Stimulated activated CD4-positive, alpha-beta T cell treated with anti-CD3 and anti-CD28 coated beads, Interleukin-2, amount 100 ng/mL, for 48 hours (primary cell): Measurements from ENCODE around the gene SMYD2.

ENCODE experiments used
- DNase-seq, 2 donors: peaks; one replicate each; pipeline ENCODE4 v3.0.0-alpha.2; 2020

The SMYD2 gene, protein sequence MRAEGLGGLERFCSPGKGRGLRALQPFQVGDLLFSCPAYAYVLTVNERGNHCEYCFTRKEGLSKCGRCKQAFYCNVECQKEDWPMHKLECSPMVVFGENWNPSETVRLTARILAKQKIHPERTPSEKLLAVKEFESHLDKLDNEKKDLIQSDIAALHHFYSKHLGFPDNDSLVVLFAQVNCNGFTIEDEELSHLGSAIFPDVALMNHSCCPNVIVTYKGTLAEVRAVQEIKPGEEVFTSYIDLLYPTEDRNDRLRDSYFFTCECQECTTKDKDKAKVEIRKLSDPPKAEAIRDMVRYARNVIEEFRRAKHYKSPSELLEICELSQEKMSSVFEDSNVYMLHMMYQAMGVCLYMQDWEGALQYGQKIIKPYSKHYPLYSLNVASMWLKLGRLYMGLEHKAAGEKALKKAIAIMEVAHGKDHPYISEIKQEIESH

DNA sequence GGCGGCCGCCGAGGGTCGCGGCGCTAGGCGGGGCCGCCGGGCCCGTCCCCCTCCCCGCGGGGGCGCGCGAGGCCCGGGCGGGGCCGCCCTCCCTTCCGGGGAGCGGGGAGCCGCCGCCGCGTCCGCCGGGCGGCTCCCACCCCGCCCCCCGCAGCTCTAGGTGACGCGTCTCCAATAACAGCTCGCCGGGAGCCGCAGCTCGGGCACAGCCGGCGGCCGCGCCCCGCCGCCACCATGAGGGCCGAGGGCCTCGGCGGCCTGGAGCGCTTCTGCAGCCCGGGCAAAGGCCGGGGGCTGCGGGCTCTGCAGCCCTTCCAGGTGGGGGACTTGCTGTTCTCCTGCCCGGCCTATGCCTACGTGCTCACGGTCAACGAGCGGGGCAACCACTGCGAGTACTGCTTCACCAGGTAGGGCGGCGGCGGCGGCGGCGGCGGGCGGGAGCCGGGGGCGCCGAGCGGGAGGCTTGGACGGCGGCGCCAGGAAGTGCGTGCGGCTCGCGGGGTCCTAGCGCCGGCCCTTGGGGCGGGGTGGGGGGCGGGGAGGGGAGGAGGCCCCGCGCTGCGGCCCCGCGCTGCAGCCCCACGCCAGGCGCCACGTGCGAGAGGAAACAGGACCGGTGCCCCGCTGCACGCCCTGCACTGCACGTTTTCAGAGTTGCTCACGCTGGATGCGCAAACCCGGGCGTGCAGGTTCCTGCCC, at the start of gene SMYD2:
Gene SMYD2, plus strand, starts transcription at position 139 of the 699 bp plus-strand sequence. Its CDS starts 96 bp downstream, at position 235.
- DNase-seq, result peak; percentile 52 to 56

DNA sequence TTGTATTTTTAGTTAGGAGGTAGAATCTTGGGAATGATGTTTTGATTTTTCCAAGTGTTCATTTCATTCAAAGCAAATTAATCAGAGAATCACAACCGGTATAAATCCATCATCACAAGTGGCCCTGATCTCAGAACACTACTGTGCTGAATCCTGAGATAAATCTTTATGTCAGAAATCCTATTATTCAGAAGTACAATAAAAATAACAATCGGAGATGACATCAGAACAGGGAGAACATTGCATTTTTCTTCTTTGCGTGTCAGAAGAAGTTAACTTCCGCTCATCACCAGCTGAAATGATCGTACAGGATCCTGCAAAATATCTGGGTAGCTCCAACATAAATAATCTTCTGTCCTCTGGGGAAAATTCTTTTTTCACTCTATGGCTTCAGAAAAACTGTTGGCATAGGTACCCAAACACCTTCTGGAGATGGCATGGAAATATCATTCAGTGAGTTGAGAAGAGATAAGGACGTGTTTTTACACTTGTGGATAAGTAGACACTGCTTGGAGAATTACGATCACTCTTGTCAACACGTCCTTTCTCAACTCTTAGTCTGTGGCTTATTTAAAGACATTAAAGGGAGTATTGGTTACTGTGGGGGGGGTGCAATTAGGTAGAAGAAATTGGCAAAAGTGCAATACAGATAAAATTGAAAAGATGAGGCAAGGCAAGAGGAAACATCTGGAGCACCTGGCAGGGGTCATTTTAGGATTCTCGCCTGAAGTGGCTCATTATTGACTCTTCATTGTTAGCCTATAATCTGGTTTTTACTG, 46.9 kb upstream of the SMYD2 start:
- no peak for DNase-seq

DNA sequence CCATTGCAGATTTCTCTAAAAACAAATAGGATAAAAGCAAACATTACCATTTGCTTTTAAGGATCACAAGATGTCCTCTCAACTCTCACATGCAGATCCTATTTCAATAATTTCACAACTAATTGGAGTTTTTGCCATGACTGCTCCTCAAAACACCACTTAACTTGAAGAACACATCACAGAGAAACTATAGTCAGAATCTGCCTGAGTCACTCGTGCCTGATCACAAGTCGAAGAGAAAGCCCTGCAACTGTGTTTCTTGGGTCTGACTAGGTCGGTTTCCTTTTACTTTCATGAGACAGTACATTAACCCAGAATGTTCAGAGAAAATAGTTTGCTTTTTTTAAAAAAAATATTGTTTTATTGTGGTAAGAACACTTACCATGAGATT, 46.3 kb upstream of the SMYD2 start:
- DNase-seq, result no peak

DNA sequence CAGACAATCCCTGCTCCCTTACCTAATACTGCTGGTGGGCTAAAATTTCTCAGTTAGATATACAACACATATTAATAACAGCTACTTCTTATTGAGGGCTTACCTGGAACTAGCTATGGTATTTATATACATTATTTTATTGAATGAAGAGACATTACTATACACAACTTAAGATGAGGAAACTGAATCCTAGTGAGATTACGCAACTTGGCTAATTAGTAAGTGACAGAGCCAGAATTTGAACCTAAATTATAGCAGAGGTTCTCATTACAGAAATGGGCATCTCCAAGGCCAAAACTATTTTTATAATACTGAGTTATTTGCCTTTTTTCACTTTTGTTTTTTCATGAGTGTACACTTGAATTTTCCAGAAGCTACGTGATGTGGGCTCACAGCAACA, 44.5 kb upstream of the SMYD2 start:
- DNase-seq, result no peak

DNA sequence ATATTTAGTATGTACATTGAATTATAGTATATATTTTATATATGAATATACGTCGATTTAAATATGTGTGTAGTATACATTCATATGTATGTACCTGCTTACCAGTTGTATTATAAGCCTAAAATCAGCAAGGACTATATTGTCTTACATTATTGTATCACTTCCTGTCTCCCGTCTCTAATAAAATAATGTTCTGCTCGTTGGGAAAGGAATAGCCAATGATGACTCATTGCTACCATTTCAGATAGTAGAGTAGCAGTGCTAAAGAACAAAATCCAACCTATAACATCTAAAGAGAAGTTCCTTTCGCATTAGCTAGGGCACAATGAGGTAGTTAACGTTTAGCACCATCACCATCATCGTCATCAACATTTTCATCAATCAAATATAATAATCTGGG, 39.9 kb upstream of the SMYD2 start:
- no peak for DNase-seq

DNA sequence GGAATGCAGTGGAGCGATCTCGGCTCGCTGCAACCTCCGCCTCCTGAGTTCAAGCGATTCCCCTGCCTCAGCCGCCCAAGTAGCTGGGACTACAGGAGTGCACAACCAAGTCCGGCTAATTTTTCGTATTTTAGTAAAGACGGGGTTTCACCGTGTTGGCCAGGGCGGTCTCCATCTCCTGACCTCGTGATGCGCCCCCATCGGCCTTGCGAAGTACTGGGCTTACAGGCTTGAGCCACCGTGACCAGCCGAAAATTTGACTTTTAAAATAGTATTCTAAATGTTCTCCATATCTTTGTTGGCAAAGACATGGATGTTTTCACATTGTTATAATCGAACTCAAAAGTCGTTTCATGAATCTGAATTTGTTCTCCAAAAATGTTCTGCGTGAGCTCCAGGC, 36.7 kb upstream of the SMYD2 start:
- DNase-seq, result no peak

DNA sequence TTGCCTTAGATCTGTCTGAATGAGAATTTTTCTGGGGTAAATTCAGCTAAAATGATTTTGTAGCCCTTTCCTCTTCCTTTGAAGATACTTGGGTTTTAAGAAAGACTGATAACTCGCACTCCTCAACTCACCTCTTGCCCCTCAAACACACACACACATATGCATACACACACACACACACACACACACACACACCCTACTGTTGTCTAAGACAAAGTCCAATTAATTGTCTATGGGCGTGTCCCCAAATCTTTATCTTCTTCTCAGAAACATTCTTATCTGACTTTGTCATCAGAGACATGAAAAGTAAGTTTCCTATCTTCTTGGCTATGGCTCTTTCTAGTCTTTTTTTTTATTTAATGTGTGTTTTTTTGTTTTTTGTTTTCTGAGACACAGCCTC, 36.1 kb upstream of the SMYD2 start:
- DNase-seq, result no peak

DNA sequence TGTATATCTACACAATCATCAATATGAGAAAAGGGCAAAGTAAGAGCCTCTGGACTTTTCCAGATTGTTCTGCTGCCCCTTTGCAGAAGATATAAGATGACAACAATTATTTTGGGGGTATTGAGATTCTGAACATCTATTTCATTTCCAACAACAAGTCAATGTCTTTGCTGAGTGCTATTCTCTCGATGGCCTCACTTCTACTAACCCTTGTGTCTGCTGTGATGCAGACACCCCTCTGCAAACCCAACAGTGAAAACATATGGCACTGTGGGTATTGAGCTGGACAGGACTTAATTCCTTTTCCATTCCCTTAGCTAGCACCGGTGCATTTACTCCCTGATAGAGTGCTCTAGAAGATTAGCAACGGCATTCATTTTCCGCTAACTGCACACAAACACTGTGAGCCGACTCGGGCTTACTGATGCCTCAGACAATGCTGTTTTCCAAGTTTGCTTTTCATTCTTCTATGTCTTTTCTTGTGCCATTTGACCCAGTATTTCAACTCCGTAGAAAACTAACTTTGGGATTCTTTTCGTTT, 33.4 kb upstream of the SMYD2 start:
- no peak for DNase-seq

DNA sequence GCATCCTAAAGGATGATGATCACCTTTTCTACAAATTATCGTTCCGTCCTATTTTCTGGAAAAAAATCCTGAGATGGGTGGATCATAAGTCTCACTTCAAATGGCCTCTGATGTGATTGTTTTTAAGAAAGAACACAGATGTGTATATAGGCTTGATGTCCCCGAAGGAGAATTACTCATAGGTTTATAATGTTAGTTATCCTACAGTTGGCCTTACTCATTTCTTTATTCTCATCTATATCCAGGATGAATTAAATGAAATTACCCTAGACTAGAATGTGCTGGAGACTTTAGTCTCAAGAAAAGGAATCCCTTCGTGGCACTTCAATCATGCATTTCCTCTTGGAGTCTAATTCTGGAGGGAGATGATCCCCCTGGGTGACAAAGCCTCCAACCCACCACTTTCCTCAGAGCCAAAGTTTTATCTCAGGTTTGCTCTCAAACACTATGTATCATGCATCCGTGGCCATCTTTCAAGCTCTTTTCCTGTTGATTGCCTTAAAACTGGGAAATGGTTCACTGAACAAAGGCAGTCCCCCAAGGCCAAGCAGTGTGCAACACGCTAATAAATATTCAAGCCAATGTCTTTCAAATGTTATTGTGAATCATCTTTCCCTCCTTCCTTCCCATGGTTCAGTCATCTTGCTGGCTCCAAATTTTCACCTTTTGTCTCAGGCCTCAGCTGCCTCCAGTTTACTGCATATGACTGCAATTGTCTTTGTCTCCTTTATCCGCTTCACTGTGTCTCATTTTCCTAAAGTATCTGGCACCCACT, 32.5 kb upstream of the SMYD2 start:
- DNase-seq, result no peak

DNA sequence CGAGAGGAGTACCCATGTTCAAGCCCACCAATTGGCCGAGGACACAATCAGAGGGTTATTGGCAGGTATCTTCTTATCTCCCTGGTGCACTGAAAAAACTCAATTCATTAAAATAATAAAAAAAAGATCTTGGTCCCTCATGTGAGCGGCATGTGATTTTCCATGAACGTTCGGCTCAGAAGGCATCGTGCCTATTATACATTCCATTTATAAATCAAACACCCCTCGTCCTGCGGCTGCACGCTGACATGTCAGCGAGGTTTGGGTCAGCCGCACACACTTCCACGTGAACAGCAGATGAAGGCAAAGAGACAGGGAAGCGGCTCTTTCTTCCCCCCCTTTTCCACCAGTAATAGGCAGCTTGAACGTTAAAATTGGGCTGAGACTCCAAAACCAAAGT, 31.3 kb upstream of the SMYD2 start:
- DNase-seq, result no peak

DNA sequence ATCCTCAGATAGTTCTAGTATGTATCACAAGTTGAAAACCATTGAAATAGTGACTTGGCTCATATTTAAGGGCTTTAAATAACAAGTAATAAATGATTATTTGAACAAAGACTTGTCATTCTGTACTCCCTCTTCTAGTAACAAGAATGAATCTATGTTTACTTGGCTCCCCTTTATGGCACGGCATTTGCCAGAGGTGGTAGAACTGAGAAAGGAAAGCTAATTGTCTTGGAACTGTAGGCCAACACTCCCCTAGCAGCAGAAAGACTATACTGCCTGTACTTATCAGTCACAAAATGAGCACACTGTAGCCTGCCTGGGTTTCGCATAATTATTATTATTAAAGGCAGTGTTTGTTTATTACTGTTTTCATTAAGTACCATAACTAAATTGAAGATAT, 29.6 kb upstream of the SMYD2 start:
- DNase-seq, result no peak

DNA sequence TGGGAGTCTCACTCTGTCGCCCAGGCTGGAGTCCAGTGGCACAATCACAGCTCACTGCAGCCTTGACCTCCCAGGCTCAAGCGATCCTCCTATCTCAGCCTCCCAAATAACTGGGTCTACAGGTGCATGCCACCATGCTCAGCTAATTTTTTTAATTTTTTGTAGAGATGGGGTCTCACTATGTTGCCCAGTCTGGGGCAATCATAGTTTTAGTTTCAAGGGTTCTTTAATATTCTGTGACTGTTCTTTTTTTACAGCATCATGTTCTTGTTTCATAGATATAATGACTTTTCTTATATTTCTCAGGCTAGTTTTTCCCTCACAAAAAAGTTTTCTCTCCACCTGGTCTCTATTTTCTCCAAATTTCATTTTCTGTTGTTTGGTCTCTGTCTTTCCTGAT, 25.4 kb upstream of the SMYD2 start:
- DNase-seq, result no peak

DNA sequence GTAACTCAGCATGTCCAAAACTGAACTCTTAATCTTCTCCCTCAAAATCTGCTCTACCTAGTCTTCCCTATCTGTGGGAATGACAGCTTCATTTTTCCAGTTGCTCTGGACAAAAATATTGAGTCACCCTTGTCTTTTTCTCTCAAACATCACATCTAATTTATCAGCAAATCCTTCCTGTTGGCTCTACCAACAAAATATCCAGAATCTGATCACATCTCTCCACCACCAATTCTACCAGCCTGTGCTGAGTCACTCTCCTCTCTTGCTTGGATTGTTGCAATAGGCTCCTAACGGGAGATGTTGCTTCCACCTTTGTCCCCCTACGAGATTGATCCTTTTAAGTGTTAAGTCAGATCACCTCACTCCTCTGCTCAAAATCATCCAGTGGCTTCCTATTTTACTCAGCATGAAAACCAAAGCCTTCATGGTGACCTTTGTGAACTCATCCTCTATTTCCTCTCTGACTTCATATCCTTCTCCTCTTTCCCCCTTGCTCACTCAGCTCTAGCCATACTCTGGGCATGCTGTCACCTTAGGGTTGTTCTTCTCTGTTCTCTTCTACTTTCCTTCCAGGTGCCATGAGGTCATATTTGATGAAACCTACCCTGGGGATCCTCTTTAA, 21.5 kb upstream of the SMYD2 start:
- DNase-seq, result no peak

DNA sequence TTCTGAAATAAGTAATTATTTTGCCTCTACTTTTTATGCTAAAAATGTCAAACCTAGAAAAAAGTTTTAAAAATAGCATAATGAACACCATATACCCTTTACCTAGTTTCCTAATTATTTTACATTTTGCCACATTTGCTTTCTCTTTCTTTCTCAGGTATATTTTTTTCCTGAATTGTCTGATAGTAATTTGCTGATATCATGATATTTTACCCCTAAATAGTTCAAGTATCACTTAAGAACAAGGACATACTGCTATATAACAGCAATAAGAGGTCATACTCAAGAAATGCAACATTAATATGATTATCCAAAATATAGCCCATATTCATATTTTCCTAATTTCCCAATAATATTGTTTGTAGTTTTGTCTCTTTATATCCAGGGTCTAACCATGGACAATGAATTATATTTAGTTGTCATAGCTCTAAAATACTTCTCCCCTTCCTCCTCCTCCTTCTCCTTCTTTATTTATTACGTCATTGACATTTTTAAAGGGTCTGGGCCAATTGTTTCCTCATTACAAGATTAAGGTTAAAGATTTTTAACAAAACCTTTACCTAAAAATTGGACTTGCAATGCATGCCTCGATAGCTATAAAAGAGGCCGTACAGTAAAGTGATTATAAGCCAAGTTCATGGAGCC, 20.3 kb upstream of the SMYD2 start:
- DNase-seq, result no peak

DNA sequence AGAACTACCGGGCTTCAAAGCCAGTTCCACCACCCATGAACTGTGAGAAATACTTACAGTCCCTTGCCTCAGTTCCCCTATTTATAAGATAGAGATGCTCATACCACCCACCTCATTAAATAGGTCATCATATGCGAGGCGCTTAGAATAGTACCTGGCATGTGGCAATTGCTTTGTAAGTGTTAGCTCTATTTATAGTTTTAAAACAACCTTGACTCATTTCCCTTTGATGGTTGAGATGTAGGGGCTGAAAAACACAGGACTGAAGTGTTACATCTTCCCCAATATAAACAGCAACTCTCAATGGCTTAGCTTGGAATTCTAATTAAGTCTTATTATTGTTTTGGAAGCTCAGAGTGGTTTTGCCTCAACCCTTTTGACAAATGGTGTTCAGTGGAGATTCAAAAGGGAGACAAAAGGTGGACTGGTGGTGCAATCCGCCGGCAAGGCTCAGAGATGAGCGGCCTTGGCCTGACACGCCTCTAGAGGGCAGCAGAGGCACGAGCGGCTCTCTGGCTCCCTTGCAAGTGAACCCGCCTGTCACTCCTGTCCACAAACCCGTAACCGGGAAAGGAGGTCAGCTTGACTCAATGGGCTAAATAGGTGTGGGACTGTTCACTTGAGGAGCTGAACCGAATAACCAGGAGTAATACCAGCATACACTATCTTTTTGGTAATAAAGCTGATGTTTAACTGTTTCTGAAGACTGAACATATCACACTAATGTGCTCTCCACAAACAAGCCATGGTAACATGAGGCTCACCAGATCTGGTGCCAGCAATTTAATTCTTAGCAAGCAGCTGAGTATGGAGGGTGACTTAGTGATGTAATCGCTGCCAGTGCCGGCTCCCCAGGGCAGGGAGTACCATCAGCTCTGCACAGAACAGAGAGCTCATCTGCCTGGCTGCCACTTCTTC, 19.5 kb upstream of the SMYD2 start:
- DNase-seq, result peak; percentile 86

DNA sequence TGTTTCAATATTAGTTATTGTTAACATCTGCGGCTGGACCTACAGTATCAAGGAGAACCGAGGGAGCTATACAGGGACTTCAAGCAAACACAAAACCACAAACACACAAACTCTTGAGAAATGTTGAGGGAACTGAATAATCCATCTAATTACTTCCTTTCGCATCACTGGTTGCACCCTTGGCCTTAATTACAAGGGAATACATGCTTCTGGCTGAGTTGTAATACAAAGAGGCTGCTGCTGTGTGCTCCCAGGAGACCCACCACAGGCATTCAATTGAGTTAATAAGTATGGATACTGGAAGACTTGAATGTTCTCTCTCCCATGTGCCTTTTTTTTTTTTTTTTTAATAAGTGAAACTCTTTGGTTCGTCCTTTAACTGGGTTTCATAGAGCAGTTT, 16.8 kb upstream of the SMYD2 start:
- no peak for DNase-seq

DNA sequence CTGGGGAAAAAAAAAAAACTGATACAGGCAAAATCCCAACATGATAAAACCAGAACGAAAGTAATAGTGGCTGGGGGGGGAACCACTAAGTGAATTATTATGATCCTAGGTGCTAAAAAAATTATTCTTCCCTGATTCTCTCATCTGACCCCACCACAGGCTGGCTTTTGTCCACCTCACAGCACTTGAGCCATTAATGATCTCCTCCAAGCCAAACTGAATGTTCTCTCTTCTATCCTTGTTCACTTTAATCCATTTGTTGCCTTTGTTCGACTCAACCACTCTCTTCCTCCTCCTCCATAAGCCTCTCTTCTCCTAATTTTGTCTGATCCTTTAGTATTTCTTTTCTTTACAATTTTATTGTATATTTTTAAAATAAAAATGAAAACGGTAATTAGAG, 16.0 kb upstream of the SMYD2 start:
- no peak for DNase-seq

DNA sequence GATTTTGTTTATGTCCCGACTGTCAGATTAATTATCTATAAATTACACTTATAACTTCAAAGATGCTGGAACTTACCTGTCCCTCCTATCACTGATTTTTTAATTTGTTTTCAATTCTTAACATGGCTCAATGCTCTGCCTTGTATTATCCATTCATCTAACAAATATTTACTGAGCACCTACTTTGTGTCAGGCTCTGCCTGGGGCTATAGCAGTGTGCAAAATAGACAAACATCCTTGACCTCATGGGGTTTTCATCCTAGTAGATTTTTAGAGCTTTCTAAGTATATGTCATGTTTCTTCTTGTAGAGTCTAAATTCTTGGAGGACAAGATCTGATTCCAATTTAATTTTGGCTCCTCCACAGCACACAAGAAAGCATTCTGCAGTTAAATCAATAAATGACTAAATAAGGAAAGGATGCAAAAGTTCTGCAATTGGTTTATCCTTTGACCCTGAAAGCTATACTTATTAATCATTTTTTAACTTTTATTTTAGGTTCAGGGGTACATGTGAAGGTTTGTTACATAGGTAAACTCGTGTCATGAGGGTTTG, 10.8 kb upstream of the SMYD2 start:
- DNase-seq, result no peak

DNA sequence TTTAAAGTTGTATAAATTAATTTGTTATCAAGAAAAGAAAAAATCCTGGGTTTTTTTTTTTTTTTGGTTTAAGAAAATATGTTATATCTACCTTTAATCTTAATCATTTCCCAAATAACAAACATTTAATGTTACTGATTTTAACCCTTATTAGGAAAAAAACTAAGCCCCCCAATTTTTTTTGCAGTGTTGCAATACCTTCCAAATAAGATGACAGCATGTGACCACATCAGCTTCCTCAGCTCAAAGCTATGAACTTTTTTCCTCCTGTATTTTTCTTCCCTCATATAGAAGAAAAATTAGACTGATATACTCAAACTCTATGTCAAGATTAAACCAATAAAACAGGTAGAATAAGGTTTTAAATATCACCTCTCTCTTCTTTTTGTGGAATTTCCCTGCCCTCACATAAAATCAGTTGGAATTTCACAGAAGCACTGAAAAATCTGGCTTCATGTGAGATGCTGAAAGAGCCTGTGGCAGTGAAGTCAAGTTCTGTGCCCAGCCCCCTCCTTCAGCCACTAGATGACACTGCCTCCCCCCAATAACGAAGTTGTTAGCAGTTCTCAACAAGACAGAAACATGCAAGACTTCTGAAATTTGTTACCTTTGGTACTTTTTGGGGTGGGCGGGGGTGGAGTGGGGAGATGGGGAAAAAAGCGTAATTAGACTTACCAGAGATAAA, 9.6 kb upstream of the SMYD2 start:
- no peak for DNase-seq
